Psoas muscle (tissue), 8 donors: ENCODE measurements around the gene C3orf49. TPM values are rescaled to one million over a fixed set of nuclear protein-coding genes. Genes with fewer than 3 reads are reported as not detected.

Source experiments
- ATAC-seq, 4 donors: fragments of 200-7000 bp; cut with Tn5 transposase; one replicate each; pipeline ENCODE4 v1.9.1; 2020; ENCODE audit warnings: moderate library complexity in 3 of 4, mild to moderate bottlenecking in 2 of 4
- DNase-seq, 2 donors: peaks; one replicate each; pipeline ENCODE4 v3.0.0-alpha.2; 2020
- H3K27ac ChIP-seq: fragments of 200-600 bp; one replicate; pipeline ENCODE4 v1.8.0; 2022
- H3K27me3 ChIP-seq, 3 donors: fragments of 200-600 bp in 1 of 3; one replicate each; pipeline versions ENCODE4 v1.6.1 to v1.8.0; 2013 to 2022; ENCODE audit warnings: low read length in 2 of 3, mild to moderate bottlenecking in 2 of 3, moderate library complexity in 1 of 3; ENCODE audit not compliant: insufficient read depth in 3 of 3
- H3K36me3 ChIP-seq, 2 donors: fragments of 200-600 bp in 1 of 2; one replicate each; pipeline versions ENCODE4 v1.6.1 to v1.8.0; 2013 to 2022; ENCODE audit warnings: low read depth in 1 of 2, mild to moderate bottlenecking in 1 of 2, moderate library complexity in 1 of 2; ENCODE audit not compliant: insufficient read depth in 1 of 2
- H3K4me1 ChIP-seq: fragments of 200-600 bp; one replicate; pipeline ENCODE4 v1.8.0; 2022
- H3K4me3 ChIP-seq: fragments of 200-600 bp; one replicate; pipeline ENCODE4 v1.8.0; 2022; ENCODE audit warnings: mild to moderate bottlenecking
- H3K9me3 ChIP-seq: fragments of 200-600 bp; one replicate; pipeline ENCODE4 v1.8.0; 2022
- CTCF ChIP-seq: fragments of 200-600 bp; IDR thresholded peaks from one replicate; pipeline ENCODE4 v1.8.0; 2022; ENCODE audit warnings: antibody characterized with exemption
- WGBS, 3 donors: extraction: QIAGEN DNeasy Blood & Tissue Kit; methylation state at CpG; one replicate each; pipeline versions ENCODE4 v1.1.6 to v1.1.7; 2013; 5-methylcytosine and 5-hydroxymethylcytosine counted together
- intact Hi-C, 2 donors: fragments of 100-400 bp; cut with DNase I; formaldehyde crosslinking; loops; one replicate each; pipeline versions ENCODE4 v1.11.0 to v1.14.2; 2022
- polyA plus RNA-seq, 3 donors: library from polyadenylated mRNA; stranded (reverse); fragments of 200-250 nt; gene quantifications; one replicate each; pipeline ENCODE4 v1.2.3, GENCODE V29; 2013
- total RNA-seq, 4 donors: library from RNA; stranded (reverse); fragmentation: NEBNext Ultra II Directional in 2 of 4; extraction: Animal tissue kit (Norgen Biotek cat#: 25700) in 2 of 4; gene quantifications; one replicate each; pipeline versions ENCODE4 v1.2.1 to v1.2.4, GENCODE V29; 2021 to 2023
- donor health status: healthy with polysubstance abuse.
- donor health status: DM: no; HTN: no; CAD: no; lungs with moderate emphysema.
- donor health status: Bipolar disorder and iron deficiency.
- donor health status: healthy.
- donor health status: DM: yes; HTN: yes; CAD: no.
- donor health status: DM: no; HTN: no; CAD: no.
- donor health status: DM: no; HTN: no; CAD: no.
- donor health status: DM: yes; HTN: yes; CAD: no.

The C3orf49 gene
- total and polyA plus RNA-seq, 7 donors: 0.08 TPM; not detected in 6

GRCh38 chr3:63798544-63798943 is 20.6 kb upstream of the C3orf49 start:
- ATAC-seq (no peak), DNase-seq (no peak)
- intact Hi-C loops: no loop called here
- Histone ChIP-seq H3K4me3 (no peak overlapping the region), H3K36me3 (no peaks in the 10 kb centered on the region), H3K4me1 (no peaks in the 10 kb centered on the region), H3K27me3 (no peaks in the 10 kb centered on the region), H3K27ac (no peak overlapping the region), H3K9me3 (no peaks in the 10 kb centered on the region)
- 90 to 95% (median 91%) methylated on average over 2 of the region's 2 CpGs for WGBS, 3 donors
- TF ChIP-seq CTCF: no peak

- ATAC-seq: no peak
- no peak for TF ChIP-seq CTCF
- intact Hi-C loops: no loop called here
Observed at GRCh38 chr3:63798949-63799348, 20.1 kb upstream of the C3orf49 start.

GRCh38 chr3:63800097-63800496 is 19.0 kb upstream of the C3orf49 start:
- DNase-seq: no peak
- Histone ChIP-seq H3K9me3 (no peaks in the 10 kb centered on the region), H3K4me3 (no peak overlapping the region), H3K4me1 (no peaks in the 10 kb centered on the region), H3K36me3 (no peaks in the 10 kb centered on the region), H3K27me3 (no peaks in the 10 kb centered on the region), H3K27ac (no peak overlapping the region)
- 48 to 56% (median 54%) methylated on average over 5 of the region's 5 CpGs for WGBS, 3 donors
- intact Hi-C loops: no loop called here
- TF ChIP-seq CTCF: no peak
- ATAC-seq: no peak

More at GRCh38 chr3:63798949-63799348, 20.1 kb upstream of the C3orf49 start:
- H3K27me3 ChIP-seq: no peaks in the 10 kb centered on the region
- no peaks in the 10 kb centered on the region for H3K4me1 ChIP-seq
- no peaks in the 10 kb centered on the region for H3K9me3 ChIP-seq
- no peak overlapping the region for H3K4me3 ChIP-seq
- WGBS, 3 donors: 63 to 73% (median 66%) methylated on average over 2 of the region's 2 CpGs
- DNase-seq: no peak
- no peak overlapping the region for H3K27ac ChIP-seq
- H3K36me3 ChIP-seq: no peaks in the 10 kb centered on the region

- H3K4me1 ChIP-seq: no peaks in the 10 kb centered on the region
- no peak for ATAC-seq
- no peaks in the 10 kb centered on the region for H3K36me3 ChIP-seq
- no peak for TF ChIP-seq CTCF
- WGBS, 3 donors: 78 to 86% (median 85%) methylated on average over 5 of the region's 5 CpGs
- no peak overlapping the region for H3K4me3 ChIP-seq
- intact Hi-C loops: no loop called here
- no peaks in the 10 kb centered on the region for H3K9me3 ChIP-seq
- DNase-seq: no peak
- H3K27ac ChIP-seq: no peak overlapping the region
- H3K27me3 ChIP-seq: no peaks in the 10 kb centered on the region
Observed at GRCh38 chr3:63803911-63804310, 15.2 kb upstream of the C3orf49 start.

GRCh38 chr3:63807961-63808565 is 11.0 kb upstream of the C3orf49 start:
- DNase-seq: no peak
- Histone ChIP-seq H3K27ac (no peak overlapping the region), H3K4me1 (no peaks in the 10 kb centered on the region), H3K27me3 (no peaks in the 10 kb centered on the region), H3K4me3 (no peak overlapping the region), H3K36me3 (no peaks in the 10 kb centered on the region), H3K9me3 (no peaks in the 10 kb centered on the region)
- TF ChIP-seq CTCF: no peak
- WGBS, 3 donors: 59 to 67% (median 64%) methylated on average over 5 of the region's 5 CpGs
- intact Hi-C loops: no loop called here
- no peak for ATAC-seq
